A549 (cell line): ENCODE data around the gene LRRC70. TPM values are rescaled to one million over a fixed set of nuclear protein-coding genes. Genes with fewer than 3 reads are reported as not detected.

Experiments
- ATAC-seq, 2 experiments: fragments of 200-7000 bp in 1 of 2; fragments of >200 bp in 1 of 2; cut with Nextera tagmentation in 1 of 2; cut with Tn5 transposase in 1 of 2; 3 replicates each; pipeline versions ENCODE4 v1.8.0 to v1.9.1; 2018 to 2020; ENCODE audit warnings: mild to moderate bottlenecking in 1 of 2, moderate library complexity in 1 of 2
- CTCF ChIA-PET: fragments of 300-600 bp; sonication (Branson Sonifier 250); formaldehyde crosslinking; extraction: SDS; loops from one replicate; lab custom pipeline; 2021; ENCODE audit warnings: antibody characterized with exemption, inconsistent platforms; lab: Yijun Ruan, JAX
- POLR2A ChIA-PET: fragments of 350-600 bp; formaldehyde crosslinking; extraction: SDS; loops from one replicate; lab custom pipeline; 2021; ENCODE audit warnings: antibody characterized with exemption, inconsistent platforms; lab: Yijun Ruan, JAX
- DNase-seq, 2 experiments: peaks; one replicate each; pipeline versions ENCODE4 v3.0.0 to v3.0.0-alpha.2; 2011 to 2016; ENCODE audit warnings: low read depth in 1 of 2, low spot score in 1 of 2
- FAIRE-seq: peaks from 2 replicates; lab custom pipeline; 2011; peaks lifted over from hg19 to GRCh38; lab: Jason Lieb, UNC
- H3K27ac ChIP-seq, 2 experiments: fragments of >200 bp; sonication (Bioruptor Twin); formaldehyde crosslinking; 3 replicates each; pipeline ENCODE4 v1.5.1; 2016 to 2017
- H3K4me1 ChIP-seq: fragments of >200 bp; sonication (Bioruptor Twin); formaldehyde crosslinking; 3 replicates; pipeline ENCODE4 v1.6.1; 2016
- H3K4me2 ChIP-seq: fragments of >200 bp; sonication (Bioruptor Twin); formaldehyde crosslinking; 3 replicates; pipeline ENCODE4 v1.6.1; 2016
- H3K4me3 ChIP-seq: fragments of >200 bp; sonication (Bioruptor Twin); formaldehyde crosslinking; 3 replicates; pipeline ENCODE4 v1.5.1; 2016
- H3K9me3 ChIP-seq: fragments of >200 bp; sonication (Bioruptor Twin); formaldehyde crosslinking; 3 replicates; pipeline ENCODE4 v1.6.1; 2016
- ATOH8 ChIP-seq: fragments of 250-450 bp; sonication (Bioruptor Pico); IDR thresholded peaks from 2 replicates; pipeline ENCODE4 v1.5.0; 2020; ENCODE audit warnings: low read depth, mild to moderate bottlenecking, moderate library complexity
- BHLHE40 ChIP-seq: IDR thresholded peaks from 2 replicates; pipeline ENCODE4 v1.6.1; 2012; ENCODE audit warnings: low read depth, low read length, inconsistent platforms
- CBX2 ChIP-seq: fragments of 200-600 bp; sonication (generic); IDR thresholded peaks from 2 replicates; pipeline ENCODE4 v1.6.1; 2016; ENCODE audit warnings: low read depth, mild to moderate bottlenecking, borderline replicate concordance
- CBX8 ChIP-seq: fragments of 200-600 bp; sonication (generic); IDR thresholded peaks from 2 replicates; pipeline ENCODE4 v1.6.1; 2016
- CEBPB ChIP-seq, 2 experiments: fragments of >200 bp in 1 of 2; sonication (Bioruptor Twin) in 1 of 2; formaldehyde crosslinking in 1 of 2; IDR thresholded peaks; 2 replicates each; pipeline ENCODE4 v1.6.1; 2012 to 2016
- EHMT2 ChIP-seq: fragments of 200-600 bp; sonication (generic); IDR thresholded peaks from 2 replicates; pipeline ENCODE4 v1.6.1; 2016; ENCODE audit warnings: antibody characterized with exemption, low read depth, mild to moderate bottlenecking, moderate library complexity
- ESRRA ChIP-seq: fragments of 150-350 bp; IDR thresholded peaks from 2 replicates; pipeline ENCODE4 v1.6.1; 2014; ENCODE audit warnings: mild to moderate bottlenecking, low read length, borderline replicate concordance
- FOSB ChIP-seq: fragments of 250-450 bp; sonication (Bioruptor Pico); IDR thresholded peaks from 2 replicates; pipeline ENCODE4 v1.5.0; 2020; ENCODE audit warnings: mild to moderate bottlenecking, moderate library complexity
- FOSL2 ChIP-seq, 2 experiments: fragments of 450-650 bp in 1 of 2; fragments of >200 bp in 1 of 2; sonication (Bioruptor Twin) in 1 of 2; formaldehyde crosslinking; IDR thresholded peaks; 2 replicates each; pipeline versions ENCODE4 v1.5.0 to v1.6.1; 2016 to 2020; ENCODE audit warnings: mild to moderate bottlenecking in 1 of 2, moderate library complexity in 1 of 2
- FOXS1 ChIP-seq: fragments of 250-450 bp; sonication (Bioruptor Pico); IDR thresholded peaks from 2 replicates; pipeline ENCODE4 v1.5.0; 2020; ENCODE audit warnings: mild to moderate bottlenecking, moderate library complexity
- HES2 ChIP-seq: fragments of >200 bp; sonication (Bioruptor Twin); formaldehyde crosslinking; IDR thresholded peaks from 2 replicates; pipeline ENCODE4 v1.6.1; 2016
- HMGXB4 ChIP-seq: fragments of 250-450 bp; sonication (Bioruptor Pico); IDR thresholded peaks from 2 replicates; pipeline ENCODE4 v1.5.0; 2021; ENCODE audit warnings: mild to moderate bottlenecking, moderate library complexity, borderline replicate concordance
- HOXA7 ChIP-seq: fragments of 250-450 bp; sonication (Bioruptor Pico); IDR thresholded peaks from 2 replicates; pipeline ENCODE4 v1.5.0; 2020; ENCODE audit warnings: mild to moderate bottlenecking, moderate library complexity
- HOXB13 ChIP-seq: fragments of 250-450 bp; sonication (Bioruptor Pico); IDR thresholded peaks from 2 replicates; pipeline ENCODE4 v1.5.0; 2020; ENCODE audit warnings: low read depth, mild to moderate bottlenecking, moderate library complexity
- JUNB ChIP-seq: fragments of >200 bp; sonication (Bioruptor Twin); formaldehyde crosslinking; IDR thresholded peaks from 2 replicates; pipeline ENCODE4 v1.6.1; 2016
- KDM5A ChIP-seq: fragments of 200-600 bp; sonication (generic); IDR thresholded peaks from 2 replicates; pipeline ENCODE4 v1.6.1; 2016; ENCODE audit warnings: antibody characterized with exemption, mild to moderate bottlenecking
- MAFK ChIP-seq: fragments of 450-650 bp; IDR thresholded peaks from 2 replicates; pipeline ENCODE4 v1.6.1; 2014; ENCODE audit not compliant: partially characterized antibody
- MAZ ChIP-seq: fragments of 150-350 bp; IDR thresholded peaks from 2 replicates; pipeline ENCODE4 v1.6.1; 2014; ENCODE audit warnings: antibody characterized with exemption, low read depth, low read length, borderline replicate concordance
- RAD21 ChIP-seq, 2 experiments: fragments of >200 bp in 1 of 2; sonication (Bioruptor Twin) in 1 of 2; formaldehyde crosslinking in 1 of 2; IDR thresholded peaks in 1 of 2; conservative IDR thresholded peaks in 1 of 2; 2 replicates in 1 of 2; 3 replicates in 1 of 2; pipeline ENCODE4 v1.6.1; 2012 to 2018; ENCODE audit warnings: inconsistent platforms in 1 of 2
- RARB ChIP-seq: fragments of 250-450 bp; sonication (Bioruptor Pico); IDR thresholded peaks from 2 replicates; pipeline ENCODE4 v1.8.0; 2021; ENCODE audit warnings: mild to moderate bottlenecking, moderate library complexity
- RCOR1 ChIP-seq: fragments of 150-350 bp; IDR thresholded peaks from 2 replicates; pipeline ENCODE4 v1.6.1; 2014; ENCODE audit warnings: antibody characterized with exemption, low read length, low read depth
- RFX5 ChIP-seq: fragments of 450-650 bp; IDR thresholded peaks from 2 replicates; pipeline ENCODE4 v1.7.1; 2014; ENCODE audit warnings: antibody characterized with exemption, mild to moderate bottlenecking, moderate library complexity
- RNF2 ChIP-seq: fragments of 200-600 bp; sonication (generic); IDR thresholded peaks from 2 replicates; pipeline ENCODE4 v1.6.1; 2016; ENCODE audit warnings: low read depth, mild to moderate bottlenecking, antibody characterized with exemption, moderate library complexity, borderline replicate concordance
- TFCP2L1 ChIP-seq: fragments of 250-450 bp; sonication (Bioruptor Pico); IDR thresholded peaks from 2 replicates; pipeline ENCODE4 v1.5.0; 2021; ENCODE audit warnings: mild to moderate bottlenecking
- USF2 ChIP-seq: fragments of 450-650 bp; IDR thresholded peaks from 2 replicates; pipeline ENCODE4 v1.6.1; 2014; ENCODE audit warnings: antibody characterized with exemption
- ZFP36 ChIP-seq: fragments of 450-650 bp; IDR thresholded peaks from 2 replicates; pipeline ENCODE4 v1.6.1; 2014; ENCODE audit warnings: borderline replicate concordance; ENCODE audit not compliant: partially characterized antibody
- ZNF302 ChIP-seq: fragments of 250-450 bp; sonication (Bioruptor Pico); IDR thresholded peaks from 2 replicates; pipeline ENCODE4 v1.9.0; 2021; ENCODE audit warnings: inconsistent platforms, mild to moderate bottlenecking, moderate library complexity
- WGBS: methylation state at CpG from one replicate; pipeline ENCODE4 v1.1.6; 2017; ENCODE audit errors: missing lambda C conversion rate; 5-methylcytosine and 5-hydroxymethylcytosine counted together
- polyA plus RNA-seq, 4 experiments: library from polyadenylated mRNA; depleted of rRNA in 3 of 4; stranded (reverse); fragments of >200 nt; fragmentation: RNase III in 1 of 4; extraction: RNeasy Plus Mini Kit Qiagen cat#74134 plus additional on column Dnase treatment in 1 of 4; gene quantifications; 2 replicates in 3 of 4; 3 replicates in 1 of 4; pipeline ENCODE4 v1.2.3, GENCODE V29; 2011 to 2017

LRRC70 gene
- polyA plus RNA-seq, 2 of the 4 experiments (the other 2 are of a cell fraction), result 0.32 TPM; not detected in 1

- ChIA-PET CTCF (interaction anchor here (1.1 to 1.5 kb wide), 2 partner anchors 12 to 197 kb away, joined by 3 read pairs; no protein-coding TSS in a partner anchor), POLR2A (no interaction called here)
- no peak overlapping the region for H3K4me3 ChIP-seq
- no peaks in the 10 kb centered on the region for H3K9me3 ChIP-seq
- no peak for DNase-seq
- no peak overlapping the region for H3K27ac ChIP-seq
- ATAC-seq, result no peak
- TF ChIP-seq RAD21 (conservative IDR thresholded peaks at IDR 0.05 in 1 of 2, IDR thresholded peaks at IDR 0.05 in 1 of 2), result no peak
- no peak for TF ChIP-seq CEBPB (IDR thresholded peaks at IDR 0.05)
- TF ChIP-seq HOXA7 (CRISPR knock-in tag), result no peak
- no peak for TF ChIP-seq FOXS1 (CRISPR knock-in tag)
- TF ChIP-seq HES2, result no peak
- TF ChIP-seq HOXB13 (CRISPR knock-in tag), result no peak
- TF ChIP-seq RARB (CRISPR knock-in tag), result no peak
- no peak for TF ChIP-seq ESRRA
- no peak for TF ChIP-seq JUNB
- no peak for TF ChIP-seq MAZ
- TF ChIP-seq CBX2, result no peak
- TF ChIP-seq BHLHE40, result no peak
- TF ChIP-seq CBX8, result no peak
- no peak for TF ChIP-seq EHMT2
- no peak for TF ChIP-seq KDM5A
- TF ChIP-seq RNF2, result no peak
- TF ChIP-seq MAFK, result no peak
- TF ChIP-seq ATOH8 (CRISPR knock-in tag), result no peak
- no peak for TF ChIP-seq RCOR1
- H3K4me2 ChIP-seq, result no peak overlapping the region
- no peak for FAIRE-seq
- 90% methylated on average over 8 of the region's 8 CpGs for WGBS
- peaks cover 4% of the 10 kb centered on the region; the same call in 1 of the 3 replicates for H3K4me1 ChIP-seq
These were observed 3.4 kb downstream of the LRRC70 start for GRCh38 chr5:62581836-62582597.

- FAIRE-seq, result no peak
These were observed 5.8 kb downstream of the LRRC70 start for GRCh38 chr5:62584391-62584790.

More at GRCh38 chr5:62584391-62584790, 5.8 kb downstream of the LRRC70 start:
- CTCF ChIA-PET, result no interaction called here
- Histone ChIP-seq H3K4me1 (peaks cover 4% of the 10 kb centered on the region; the same call in 1 of the 3 replicates), H3K4me2 (no peak overlapping the region), H3K9me3 (no peaks in the 10 kb centered on the region), H3K4me3 (no peak overlapping the region), H3K27ac (no peak overlapping the region)
- TF ChIP-seq RFX5, result no peak
- no peak for TF ChIP-seq HMGXB4 (CRISPR knock-in tag)
- no peak for TF ChIP-seq USF2
- TF ChIP-seq MAZ, result no peak
- no peak for TF ChIP-seq TFCP2L1 (CRISPR knock-in tag)
- no peak for TF ChIP-seq FOSL2 (IDR thresholded peaks at IDR 0.05)
- TF ChIP-seq FOSL2 (CRISPR knock-in tag; IDR thresholded peaks at IDR 0.05), result no peak
- TF ChIP-seq FOXS1 (CRISPR knock-in tag), result no peak
- no peak for TF ChIP-seq ZNF302
- TF ChIP-seq RNF2, result no peak
- TF ChIP-seq FOSB (CRISPR knock-in tag), result no peak
- TF ChIP-seq ZFP36, result no peak
- POLR2A ChIA-PET, result no interaction called here
- WGBS, result 89% methylated on average over 3 of the region's 3 CpGs
- ATAC-seq (no peak), DNase-seq (no peak)
